NOMO-1 treated with dmso at 0.1 percent for 144 hours (cell line): ENCODE measurements around the gene INPP5D.

Source experiments
- DNase-seq: peaks from one replicate; lab custom pipeline; 2025; ENCODE audit not compliant: unreplicated experiment; lab: John Stamatoyannopoulos, UW

Gene INPP5D

GRCh38 chr2:233072838-233073237, 12.7 kb downstream of the INPP5D start:
- DNase-seq, result no peak

GRCh38 chr2:233074106-233074505, 14.0 kb downstream of the INPP5D start:
- no peak for DNase-seq

GRCh38 chr2:233075141-233075965, 15.2 kb downstream of the INPP5D start:
- DNase-seq, result no peak

GRCh38 chr2:233075966-233076339, 15.8 kb downstream of the INPP5D start:
- peak; percentile 81 for DNase-seq

- DNase-seq, result peak; percentile 24
Measured at GRCh38 chr2:233076749-233077148, 16.6 kb downstream of the INPP5D start.

GRCh38 chr2:233079473-233079877, 19.3 kb downstream of the INPP5D start:
- no peak for DNase-seq

- no peak for DNase-seq
Measured at GRCh38 chr2:233079953-233080835, 20.1 kb downstream of the INPP5D start.

GRCh38 chr2:233080836-233081229, 20.7 kb downstream of the INPP5D start:
- no peak for DNase-seq

- DNase-seq, result peak; percentile 55
Measured at GRCh38 chr2:233081232-233081730, 21.1 kb downstream of the INPP5D start.

GRCh38 chr2:233081731-233082221, 21.6 kb downstream of the INPP5D start:
- DNase-seq, result no peak

GRCh38 chr2:233082222-233082930, 22.2 kb downstream of the INPP5D start:
- peak; percentile 54 for DNase-seq

GRCh38 chr2:233082931-233083755, 23.0 kb downstream of the INPP5D start:
- no peak for DNase-seq

GRCh38 chr2:233083782-233084181, 23.6 kb downstream of the INPP5D start:
- DNase-seq, result no peak

GRCh38 chr2:233084488-233084887, 24.3 kb downstream of the INPP5D start:
- peak; percentile 83 for DNase-seq

GRCh38 chr2:233085037-233085838, 25.1 kb downstream of the INPP5D start:
- no peak for DNase-seq

- no peak for DNase-seq
Measured at GRCh38 chr2:233085839-233086150, 25.7 kb downstream of the INPP5D start.

- DNase-seq, result no peak
Measured at GRCh38 chr2:233087713-233088112, 27.6 kb downstream of the INPP5D start.

GRCh38 chr2:233088972-233089345, 28.8 kb downstream of the INPP5D start:
- DNase-seq, result no peak

GRCh38 chr2:233089851-233090250, 29.7 kb downstream of the INPP5D start:
- no peak for DNase-seq

- no peak for DNase-seq
Measured at GRCh38 chr2:233090879-233091278, 30.7 kb downstream of the INPP5D start.
